Measurements from ENCODE around the gene CCDC141.

CCDC141 gene

GRCh38 chr2:178978667-178979066 is 71.3 kb downstream of the CCDC141 start:
- DNase-seq (ENCODE audit: low spot score): no peak

- DNase-seq (ENCODE audit: low spot score): no peak
Measured at GRCh38 chr2:178976351-178976750, 73.6 kb downstream of the CCDC141 start.

- no peak for DNase-seq (ENCODE audit: low spot score)
Measured at GRCh38 chr2:178962805-178963433, 87.0 kb downstream of the CCDC141 start.

GRCh38 chr2:178962152-178962551 is 87.8 kb downstream of the CCDC141 start:
- no peak for DNase-seq (ENCODE audit: low spot score)

- no peak for DNase-seq (ENCODE audit: low spot score)
Measured at GRCh38 chr2:178954049-178954448, 95.9 kb downstream of the CCDC141 start.

GRCh38 chr2:178951266-178952006 is 98.5 kb downstream of the CCDC141 start:
- no peak for DNase-seq (ENCODE audit: low spot score)

GRCh38 chr2:178949584-178949983 is 100.4 kb downstream of the CCDC141 start:
- no peak for DNase-seq (ENCODE audit: low spot score)

GRCh38 chr2:178949151-178949550 is 100.8 kb downstream of the CCDC141 start:
- DNase-seq (ENCODE audit: low spot score): no peak

- DNase-seq (ENCODE audit: low spot score): no peak
Measured at GRCh38 chr2:178947006-178947405, 102.9 kb downstream of the CCDC141 start.

GRCh38 chr2:178946494-178946893 is 103.4 kb downstream of the CCDC141 start:
- DNase-seq (ENCODE audit: low spot score): no peak

GRCh38 chr2:178943745-178944144 is 106.2 kb downstream of the CCDC141 start:
- DNase-seq (ENCODE audit: low spot score): no peak

GRCh38 chr2:178934571-178934970 is 115.4 kb downstream of the CCDC141 start:
- no peak for DNase-seq (ENCODE audit: low spot score)

GRCh38 chr2:178933493-178933892 is 116.4 kb downstream of the CCDC141 start:
- no peak for DNase-seq (ENCODE audit: low spot score)

GRCh38 chr2:178928077-178928476 is 121.9 kb downstream of the CCDC141 start:
- DNase-seq (ENCODE audit: low spot score): no peak

- DNase-seq (ENCODE audit: low spot score): no peak
Measured at GRCh38 chr2:178927173-178927572, 122.8 kb downstream of the CCDC141 start.

- no peak for DNase-seq (ENCODE audit: low spot score)
Measured at GRCh38 chr2:178924817-178925216, 125.1 kb downstream of the CCDC141 start.

- DNase-seq (ENCODE audit: low spot score): no peak
Measured at GRCh38 chr2:178923546-178923945, 126.4 kb downstream of the CCDC141 start.

- DNase-seq (ENCODE audit: low spot score): no peak
Measured at GRCh38 chr2:178920916-178921513, 128.9 kb downstream of the CCDC141 start.

- no peak for DNase-seq (ENCODE audit: low spot score)
Measured at GRCh38 chr2:178917555-178917954, 132.4 kb downstream of the CCDC141 start.

- DNase-seq (ENCODE audit: low spot score): no peak
Measured at GRCh38 chr2:178915423-178916173, 134.3 kb downstream of the CCDC141 start.

- peak; percentile 79 for DNase-seq (ENCODE audit: low spot score)
Measured at GRCh38 chr2:178914259-178914849, 135.6 kb downstream of the CCDC141 start.

- DNase-seq (ENCODE audit: low spot score): no peak
Measured at GRCh38 chr2:178913049-178913441, 136.9 kb downstream of the CCDC141 start.
